ENCODE data around the gene DNMT3A. TPM values are rescaled to one million over a fixed set of nuclear protein-coding genes. Genes with fewer than 3 reads are reported as not detected.
A peak's percentile ranks its signal among the peaks of the same experiment; 100 is the strongest.

DNMT3A gene
- total and polyA plus RNA-seq, 2 donors from 2014 or later = 6.5 to 31.4 TPM

- FAIRE-seq (no peak), DNase-seq (peak in 3 of 5 donors; percentile 35 to 51 (median 40))
- H3K9me3 ChIP-seq (ENCODE audit: control insufficient read depth in 2 of 3, insufficient read depth in 1 of 3, low read length in 3 of 3) = no peaks in the 10 kb centered on the region
- H3K4me3 ChIP-seq (ENCODE audit: low read length in 3 of 3) = no peak overlapping the region
- peaks cover 0 to 33% (median 0%) of the 10 kb centered on the region in 3 donors for H3K4me1 ChIP-seq (ENCODE audit: control insufficient read depth in 2 of 3, insufficient read depth in 2 of 3, low read depth in 1 of 3, low read length in 3 of 3)
- no peak for TF ChIP-seq CTCF (IDR thresholded peaks at IDR 0.05; ENCODE audit: borderline replicate concordance, extremely low read depth, insufficient read depth)
- H3K9ac ChIP-seq (ENCODE audit: low read length in 3 of 3) = no peak overlapping the region
- no peaks in the 10 kb centered on the region for H3K27me3 ChIP-seq (ENCODE audit: control insufficient read depth, insufficient read depth, low read length)
- H3K27ac ChIP-seq (ENCODE audit: low read depth in 2 of 2, low read length in 2 of 2) = no peak overlapping the region
- no peaks in the 10 kb centered on the region for H3K36me3 ChIP-seq (ENCODE audit: control insufficient read depth in 2 of 3, insufficient read depth in 3 of 3, low read length in 3 of 3)
- intact Hi-C loops (cut with DNase I) = no loop called here
Observed at GRCh38 chr2:25336383-25336841, 5.3 kb downstream of the DNMT3A start.

- Histone ChIP-seq H3K27ac (ENCODE audit: low read depth in 2 of 2, low read length in 2 of 2) (no peak overlapping the region), H3K36me3 (ENCODE audit: control insufficient read depth in 2 of 3, insufficient read depth in 3 of 3, low read length in 3 of 3) (no peaks in the 10 kb centered on the region), H3K9me3 (ENCODE audit: control insufficient read depth in 2 of 3, insufficient read depth in 1 of 3, low read length in 3 of 3) (no peaks in the 10 kb centered on the region), H3K4me1 (ENCODE audit: control insufficient read depth in 2 of 3, insufficient read depth in 2 of 3, low read depth in 1 of 3, low read length in 3 of 3) (peaks cover 0 to 33% (median 0%) of the 10 kb centered on the region in 3 donors), H3K27me3 (ENCODE audit: control insufficient read depth, insufficient read depth, low read length) (no peaks in the 10 kb centered on the region), H3K4me3 (ENCODE audit: low read length in 3 of 3) (no peak overlapping the region), H3K9ac (ENCODE audit: low read length in 3 of 3) (no peak overlapping the region)
- intact Hi-C loops (cut with DNase I) = no loop called here
- TF ChIP-seq CTCF (IDR thresholded peaks at IDR 0.05; ENCODE audit: borderline replicate concordance, extremely low read depth, insufficient read depth) = no peak
- FAIRE-seq = no peak
- DNase-seq = no peak
Observed at GRCh38 chr2:25335971-25336370, 5.8 kb downstream of the DNMT3A start.

- Histone ChIP-seq H3K4me1 (ENCODE audit: control insufficient read depth in 2 of 3, insufficient read depth in 2 of 3, low read depth in 1 of 3, low read length in 3 of 3) (peaks cover 0 to 38% (median 3%) of the 10 kb centered on the region in 3 donors), H3K27ac (ENCODE audit: low read depth in 2 of 2, low read length in 2 of 2) (no peak overlapping the region), H3K9me3 (ENCODE audit: control insufficient read depth in 2 of 3, insufficient read depth in 1 of 3, low read length in 3 of 3) (no peaks in the 10 kb centered on the region), H3K9ac (ENCODE audit: low read length in 3 of 3) (no peak overlapping the region), H3K27me3 (ENCODE audit: control insufficient read depth, insufficient read depth, low read length) (no peaks in the 10 kb centered on the region), H3K36me3 (ENCODE audit: control insufficient read depth in 2 of 3, insufficient read depth in 3 of 3, low read length in 3 of 3) (no peaks in the 10 kb centered on the region), H3K4me3 (ENCODE audit: low read length in 3 of 3) (no peak overlapping the region)
- intact Hi-C loops (cut with DNase I) = no loop called here
- TF ChIP-seq CTCF (IDR thresholded peaks at IDR 0.05; ENCODE audit: borderline replicate concordance, extremely low read depth, insufficient read depth) = no peak
- DNase-seq (no peak), FAIRE-seq (no peak)
Observed at GRCh38 chr2:25335204-25335603, 6.5 kb downstream of the DNMT3A start.

- H3K4me1 ChIP-seq (ENCODE audit: control insufficient read depth in 2 of 3, insufficient read depth in 2 of 3, low read depth in 1 of 3, low read length in 3 of 3) = peaks cover 0 to 31% (median 3%) of the 10 kb centered on the region in 3 donors
- DNase-seq (no peak), FAIRE-seq (no peak)
Observed at GRCh38 chr2:25334482-25334881, 7.2 kb downstream of the DNMT3A start.

More at GRCh38 chr2:25334482-25334881, 7.2 kb downstream of the DNMT3A start:
- Histone ChIP-seq H3K9me3 (ENCODE audit: control insufficient read depth in 2 of 3, insufficient read depth in 1 of 3, low read length in 3 of 3) (no peaks in the 10 kb centered on the region), H3K9ac (ENCODE audit: low read length in 3 of 3) (no peak overlapping the region), H3K4me3 (ENCODE audit: low read length in 3 of 3) (no peak overlapping the region), H3K27ac (ENCODE audit: low read depth in 2 of 2, low read length in 2 of 2) (no peak overlapping the region), H3K27me3 (ENCODE audit: control insufficient read depth, insufficient read depth, low read length) (no peaks in the 10 kb centered on the region), H3K36me3 (ENCODE audit: control insufficient read depth in 2 of 3, insufficient read depth in 3 of 3, low read length in 3 of 3) (no peaks in the 10 kb centered on the region)
- intact Hi-C loops (cut with DNase I) = no loop called here
- TF ChIP-seq CTCF (IDR thresholded peaks at IDR 0.05; ENCODE audit: borderline replicate concordance, extremely low read depth, insufficient read depth) = no peak
